ENCODE results near the gene CLPSL1. TPM values are rescaled to one million over a fixed set of nuclear protein-coding genes. Genes with fewer than 3 reads are reported as not detected.

CLPSL1 gene
- total and polyA plus RNA-seq, 2 of the 8 experiments (the other 6 are each of a cell fraction or from before 2014, with no cell fraction given) = not detected

DNA sequence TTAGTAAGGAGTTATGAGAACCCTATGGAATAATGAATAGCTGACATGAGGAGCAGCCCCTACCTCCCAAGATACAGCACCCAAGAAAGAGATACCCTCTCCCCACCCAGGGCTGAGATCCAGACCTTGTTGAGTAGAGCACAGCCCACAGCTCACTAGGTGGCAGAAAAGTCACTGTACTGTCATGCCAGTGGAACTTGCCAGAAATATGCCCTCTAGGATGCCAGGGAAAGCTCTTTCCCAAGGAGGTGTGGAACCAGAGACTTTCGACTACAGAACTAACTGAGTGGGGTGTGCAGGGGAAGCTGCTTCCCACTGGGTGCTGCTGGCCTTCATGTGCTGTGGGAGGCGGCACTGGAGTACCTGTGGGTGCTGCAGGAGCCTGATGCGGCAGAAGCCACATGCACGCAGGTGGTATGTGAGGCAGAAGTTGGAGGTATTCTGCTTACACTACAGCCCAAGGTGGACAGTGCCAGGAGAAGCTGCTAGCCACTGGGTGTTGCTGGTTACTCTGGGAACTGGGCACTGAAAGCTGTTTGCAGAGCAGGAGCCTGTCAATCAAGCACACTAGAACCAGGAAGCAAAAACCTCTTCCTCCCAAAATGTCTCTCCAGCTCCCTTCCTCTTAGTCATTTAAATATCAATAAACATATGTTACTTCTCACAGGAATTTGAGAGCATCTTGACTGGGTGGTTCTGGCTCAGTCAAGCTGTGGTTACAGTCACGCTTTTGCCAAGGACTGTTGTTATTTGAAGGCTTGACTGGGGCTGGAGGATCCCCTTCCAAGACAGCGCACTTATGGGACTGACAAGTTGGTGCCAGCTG lies 26.2 kb upstream of the CLPSL1 start (continued):
- TF ChIP-seq NRF1 (IDR thresholded peaks at IDR 0.05; ENCODE audit: low read depth, low read length) (no peak), EZH2 (IDR thresholded peaks at IDR 0.05; ENCODE audit: low read depth, low read length, severe bottlenecking) (no peak), ASH2L (IDR thresholded peaks at IDR 0.05; ENCODE audit: low read length) (no peak), SIX5 (IDR thresholded peaks at IDR 0.05; ENCODE audit: low read depth, low read length) (no peak)
